Ascending aorta (tissue), 2 donors: ENCODE results near the gene SOAT1. TPM values are rescaled to one million over a fixed set of nuclear protein-coding genes. Genes with fewer than 3 reads are reported as not detected.

Experiments
- DNase-seq, 2 donors: peaks; one replicate each; pipeline ENCODE4 v3.0.0-alpha.2; 2019; ENCODE audit warnings: low spot score in 2 of 2
- H3K27ac ChIP-seq, 2 donors: fragments of 200-600 bp; sonication (generic); one replicate each; pipeline ENCODE4 v1.5.1; 2016 to 2017; ENCODE audit warnings: mild to moderate bottlenecking in 1 of 2
- H3K27me3 ChIP-seq: fragments of 200-600 bp; sonication (generic); one replicate; pipeline ENCODE4 v1.5.1; 2017
- H3K36me3 ChIP-seq, 2 donors: fragments of 200-600 bp; sonication (generic); one replicate each; pipeline ENCODE4 v1.5.1; 2016
- H3K4me1 ChIP-seq, 2 donors: fragments of 200-600 bp; sonication (generic); one replicate each; pipeline ENCODE4 v1.5.1; 2016 to 2017; ENCODE audit warnings: mild to moderate bottlenecking in 1 of 2
- H3K4me3 ChIP-seq, 2 donors: fragments of 200-600 bp; sonication (generic); one replicate each; pipeline ENCODE4 v1.5.1; 2016 to 2017; ENCODE audit warnings: mild to moderate bottlenecking in 1 of 2
- H3K9me3 ChIP-seq, 2 donors: fragments of 200-600 bp; sonication (generic); one replicate each; pipeline ENCODE4 v1.5.1; 2016
- CTCF ChIP-seq, 3 experiments: fragments of 200-600 bp in 2 of 3; fragments of 450-650 bp in 1 of 3; sonication (generic) in 2 of 3; IDR thresholded peaks; one replicate each; pipeline ENCODE4 v1.5.1; 2016 to 2019; ENCODE audit warnings: antibody characterized with exemption in 3 of 3, mild to moderate bottlenecking in 1 of 3, moderate library complexity in 1 of 3
- intact Hi-C: fragments of 100-400 bp; cut with DNase I; formaldehyde crosslinking; loops from one replicate; pipeline ENCODE4 v1.15.1; 2023
- total RNA-seq: library from RNA; depleted of rRNA; stranded (reverse); fragments of >200 nt; gene quantifications from one replicate; pipeline ENCODE4 v1.1.0, GENCODE V29; 2016

Gene SOAT1
- total RNA-seq, 1 donor from 2014 or later = 10.6 TPM

DNA sequence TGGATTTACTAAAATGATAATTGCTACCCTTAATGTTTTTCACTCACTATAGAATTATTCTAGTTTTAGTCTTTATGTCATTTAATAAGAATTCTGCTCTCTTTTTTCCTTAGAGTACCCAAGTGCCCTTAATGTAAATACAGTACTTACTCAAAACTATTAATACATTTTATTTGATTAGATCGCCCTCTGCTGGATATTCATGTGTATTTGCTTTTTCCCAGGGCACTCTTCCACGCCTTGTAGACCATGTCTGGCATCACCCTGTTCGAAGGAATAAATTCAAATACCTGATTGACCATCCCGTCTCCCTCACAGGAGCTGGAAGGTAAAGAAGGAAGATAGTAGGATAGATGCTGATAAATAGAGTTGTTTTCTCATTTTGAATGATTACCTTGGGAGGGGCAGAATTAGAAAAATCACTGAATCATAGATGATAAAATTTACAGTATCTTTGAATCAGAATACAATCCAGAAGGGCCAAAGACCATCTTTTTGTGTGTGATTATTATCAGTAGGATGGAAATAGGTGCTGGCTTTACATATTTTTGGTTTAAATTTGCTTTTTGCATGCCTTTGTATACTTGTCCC, 76.2 kb downstream of the SOAT1 start:
- peak overlapping the region; percentile 9 to 55 for H3K27ac ChIP-seq

GRCh38 chr1:179372160-179372559, 78.6 kb downstream of the SOAT1 start:
- no peaks in the 10 kb centered on the region for H3K36me3 ChIP-seq
- no peaks in the 10 kb centered on the region for H3K27me3 ChIP-seq
- H3K27ac ChIP-seq = no peak overlapping the region
- no peak for DNase-seq
- H3K4me1 ChIP-seq = peaks cover 0 to 6% of the 10 kb centered on the region in 2 donors
- no peaks in the 10 kb centered on the region for H3K9me3 ChIP-seq
- no peak overlapping the region for H3K4me3 ChIP-seq
- TF ChIP-seq CTCF (IDR thresholded peaks at IDR 0.05) = no peak
- intact Hi-C loops = no loop called here

More for the DNA sequence above, 76.2 kb downstream of the SOAT1 start:
- Histone ChIP-seq H3K4me3 (no peak overlapping the region), H3K9me3 (no peaks in the 10 kb centered on the region), H3K36me3 (no peaks in the 10 kb centered on the region), H3K27me3 (no peaks in the 10 kb centered on the region), H3K4me1 (peaks cover 0 to 6% of the 10 kb centered on the region in 2 donors)
- intact Hi-C loops = loop anchor here (1.0 to 5.0 kb wide), 4 partner anchors 143 to 343 kb away; partner anchors contain the start of genes ABL2 and FAM20B
- no peak for DNase-seq
- peak; percentile 62 to 66 (median 64) for TF ChIP-seq CTCF (IDR thresholded peaks at IDR 0.05)

DNA sequence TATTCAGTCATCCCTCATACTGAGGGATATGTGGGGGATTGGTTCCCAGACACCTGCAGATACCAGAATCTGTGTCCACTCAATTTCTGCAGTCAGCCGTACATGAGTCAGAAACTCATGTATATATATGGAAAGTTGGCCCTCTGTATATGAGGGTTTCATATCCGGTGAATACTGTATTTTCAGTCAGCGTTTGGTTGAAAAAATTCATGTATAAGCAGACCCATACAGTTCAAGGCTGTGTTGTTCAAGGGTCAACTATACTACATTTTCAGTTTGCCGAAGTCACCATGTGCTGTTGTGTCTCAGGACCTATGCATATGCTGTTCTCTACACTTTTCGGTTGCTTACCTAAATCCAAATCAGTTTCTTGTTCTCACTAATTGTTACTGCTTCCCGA, 82.6 kb downstream of the SOAT1 start:
- no peak overlapping the region for H3K4me3 ChIP-seq
- intact Hi-C loops = no loop called here

DNA sequence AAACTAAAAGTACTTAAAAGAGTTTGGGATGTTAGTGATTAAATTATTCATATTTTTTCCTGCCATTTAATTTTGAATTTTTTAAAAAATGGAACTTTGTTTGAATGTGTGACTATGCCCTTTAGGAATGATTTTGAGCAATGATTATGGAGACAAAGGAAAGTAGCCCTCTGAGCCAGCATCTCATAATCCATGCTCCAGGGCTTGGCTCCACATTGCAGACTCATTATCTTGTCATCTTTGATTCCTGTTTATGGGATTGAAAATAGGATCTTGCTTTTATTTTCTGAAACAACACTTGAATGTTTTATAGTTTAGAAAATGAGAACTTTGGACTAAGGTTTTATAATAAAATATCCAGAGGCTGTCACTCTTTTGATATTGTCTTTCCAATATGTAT, 86.7 kb downstream of the SOAT1 start:
- Histone ChIP-seq H3K36me3 (no peaks in the 10 kb centered on the region), H3K4me1 (no peaks in the 10 kb centered on the region), H3K9me3 (no peaks in the 10 kb centered on the region), H3K27ac (no peak overlapping the region), H3K4me3 (no peak overlapping the region), H3K27me3 (no peaks in the 10 kb centered on the region)
- no peak for DNase-seq
- TF ChIP-seq CTCF (IDR thresholded peaks at IDR 0.05) = no peak
- intact Hi-C loops = no loop called here

More for the DNA sequence above, 82.6 kb downstream of the SOAT1 start:
- no peaks in the 10 kb centered on the region for H3K4me1 ChIP-seq
- no peak overlapping the region for H3K27ac ChIP-seq
- no peaks in the 10 kb centered on the region for H3K36me3 ChIP-seq
- no peaks in the 10 kb centered on the region for H3K9me3 ChIP-seq
- no peaks in the 10 kb centered on the region for H3K27me3 ChIP-seq
- DNase-seq = no peak
- TF ChIP-seq CTCF (IDR thresholded peaks at IDR 0.05) = no peak

DNA sequence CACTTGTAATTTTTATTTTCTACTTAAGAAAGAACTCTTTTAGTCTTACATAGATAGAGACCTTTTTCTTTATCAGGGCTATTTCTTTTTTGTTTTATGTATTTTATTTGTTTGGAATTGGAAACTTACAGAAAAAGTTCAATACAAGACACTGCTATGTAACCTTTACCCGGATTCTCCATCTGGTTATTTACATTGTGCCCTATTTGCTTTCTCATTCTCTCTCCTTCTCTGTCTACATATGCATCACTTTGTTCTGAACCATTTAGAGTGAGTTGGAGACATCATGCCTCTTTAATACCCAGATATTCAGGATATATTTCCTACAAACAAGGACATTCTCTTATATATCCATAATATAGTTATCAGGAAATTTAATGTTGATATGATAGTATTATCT, 90.4 kb downstream of the SOAT1 start:
- Histone ChIP-seq H3K9me3 (no peaks in the 10 kb centered on the region), H3K4me1 (no peaks in the 10 kb centered on the region), H3K27me3 (no peaks in the 10 kb centered on the region), H3K36me3 (no peaks in the 10 kb centered on the region), H3K4me3 (no peak overlapping the region), H3K27ac (no peak overlapping the region)
- intact Hi-C loops = no loop called here
- no peak for TF ChIP-seq CTCF (IDR thresholded peaks at IDR 0.05)
- DNase-seq = no peak

- Histone ChIP-seq H3K4me1 (no peaks in the 10 kb centered on the region), H3K9me3 (no peaks in the 10 kb centered on the region), H3K4me3 (no peak overlapping the region), H3K36me3 (no peaks in the 10 kb centered on the region), H3K27me3 (no peaks in the 10 kb centered on the region), H3K27ac (no peak overlapping the region)
- DNase-seq = no peak
- intact Hi-C loops = no loop called here
- no peak for TF ChIP-seq CTCF (IDR thresholded peaks at IDR 0.05)
These were observed 91.9 kb downstream of the SOAT1 start for GRCh38 chr1:179385510-179385909.
